ENCODE results near the gene ALDH18A1.
A peak's percentile ranks its signal among the peaks of the same experiment; 100 is the strongest.

ALDH18A1 gene

GRCh38 chr10:95579292-95579691 lies 77.2 kb downstream of the ALDH18A1 start:
- DNase-seq (ENCODE audit: low read depth) = no peak

GRCh38 chr10:95578619-95579018 lies 77.9 kb downstream of the ALDH18A1 start:
- no peak for DNase-seq (ENCODE audit: low read depth)

- DNase-seq (ENCODE audit: low read depth) = no peak
Measured at GRCh38 chr10:95574649-95575365, 81.7 kb downstream of the ALDH18A1 start.

- no peak for DNase-seq (ENCODE audit: low read depth)
Measured at GRCh38 chr10:95573964-95574604, 82.4 kb downstream of the ALDH18A1 start.

- DNase-seq (ENCODE audit: low read depth) = no peak
Measured at GRCh38 chr10:95573527-95573926, 83.0 kb downstream of the ALDH18A1 start.

GRCh38 chr10:95572131-95572820 lies 84.2 kb downstream of the ALDH18A1 start:
- DNase-seq (ENCODE audit: low read depth) = no peak

GRCh38 chr10:95571390-95571789 lies 85.1 kb downstream of the ALDH18A1 start:
- DNase-seq (ENCODE audit: low read depth) = no peak

GRCh38 chr10:95569368-95569767 lies 87.1 kb downstream of the ALDH18A1 start:
- no peak for DNase-seq (ENCODE audit: low read depth)

GRCh38 chr10:95567903-95568630 lies 88.4 kb downstream of the ALDH18A1 start:
- DNase-seq (ENCODE audit: low read depth) = no peak

GRCh38 chr10:95566136-95566535 lies 90.4 kb downstream of the ALDH18A1 start:
- no peak for DNase-seq (ENCODE audit: low read depth)

- DNase-seq (ENCODE audit: low read depth) = no peak
Measured at GRCh38 chr10:95565336-95565735, 91.2 kb downstream of the ALDH18A1 start.

- DNase-seq (ENCODE audit: low read depth) = no peak
Measured at GRCh38 chr10:95564291-95564690, 92.2 kb downstream of the ALDH18A1 start.

- DNase-seq (ENCODE audit: low read depth) = no peak
Measured at GRCh38 chr10:95562341-95562965, 94.1 kb downstream of the ALDH18A1 start.

GRCh38 chr10:95561864-95562177 lies 94.7 kb downstream of the ALDH18A1 start:
- DNase-seq (ENCODE audit: low read depth) = no peak

GRCh38 chr10:95561177-95561863 lies 95.2 kb downstream of the ALDH18A1 start, which contains the start of gene SORBS1:
Gene SORBS1 (minus strand): TSS chr10:95561371. CDS start chr10:95441135, 120,236 bp downstream.
- DNase-seq (ENCODE audit: low read depth) = peak; percentile 81

- peak; percentile 16 for DNase-seq (ENCODE audit: low read depth)
Measured at GRCh38 chr10:95560278-95561176, 96.0 kb downstream of the ALDH18A1 start.

GRCh38 chr10:95559896-95560277 lies 96.6 kb downstream of the ALDH18A1 start:
- DNase-seq (ENCODE audit: low read depth) = no peak

- DNase-seq (ENCODE audit: low read depth) = no peak
Measured at GRCh38 chr10:95559471-95559870, 97.0 kb downstream of the ALDH18A1 start.

GRCh38 chr10:95558593-95559320 lies 97.8 kb downstream of the ALDH18A1 start:
- no peak for DNase-seq (ENCODE audit: low read depth)
